ENCODE data around the gene ALOX12B.
"Not testable (repeated sequence)": the region's sequence is repeated elsewhere in the genome, so short reads cannot be mapped to it uniquely, and the experiment has no call there.

The ALOX12B gene

GRCh38 chr17:8110456-8110804, 22.9 kb upstream of the ALOX12B start:
- no peak overlapping the region for H3K4me2 ChIP-seq (ENCODE audit: low read depth, low read length, poor library complexity, severe bottlenecking)
- H3K9me2 ChIP-seq (replicated peaks; ENCODE audit: insufficient read depth, low read length): no peaks in the 10 kb centered on the region
- H3K27ac ChIP-seq (ENCODE audit: low read depth, low read length): no peak overlapping the region
- no peaks in the 10 kb centered on the region for H3F3A ChIP-seq (ENCODE audit: insufficient read depth)
- no peak overlapping the region for H2AFZ ChIP-seq (ENCODE audit: low read depth, low read length, severe bottlenecking)
- no peak for TF ChIP-seq EZH2phosphoT487 (conservative IDR thresholded peaks at IDR 0.05; ENCODE audit: low read length)
- no peak for TF ChIP-seq CTCF (IDR thresholded peaks at IDR 0.05; ENCODE audit: insufficient read depth, low read length, poor library complexity, severe bottlenecking)
- no peaks in the 10 kb centered on the region for H4K20me1 ChIP-seq (ENCODE audit: low read depth, low read length)
- no peaks in the 10 kb centered on the region for H3K79me2 ChIP-seq (ENCODE audit: insufficient read depth, low read length)
- no peak overlapping the region for H3K9ac ChIP-seq (ENCODE audit: low read length)
- H3K36me3 ChIP-seq (ENCODE audit: low read length): no peaks in the 10 kb centered on the region
- H3K4me3 ChIP-seq (ENCODE audit: insufficient read depth, low read length, poor library complexity, severe bottlenecking): no peak overlapping the region
- no peaks in the 10 kb centered on the region for H3K9me3 ChIP-seq (ENCODE audit: insufficient read depth, low read length)
- no peaks in the 10 kb centered on the region for H3K27me3 ChIP-seq (ENCODE audit: low read length)

- Histone ChIP-seq H3K9me3 (ENCODE audit: insufficient read depth, low read length) (no peaks in the 10 kb centered on the region), H3F3A (ENCODE audit: insufficient read depth) (no peaks in the 10 kb centered on the region), H3K27ac (ENCODE audit: low read depth, low read length) (no peak overlapping the region), H3K4me3 (ENCODE audit: insufficient read depth, low read length, poor library complexity, severe bottlenecking) (no peak overlapping the region), H3K27me3 (ENCODE audit: low read length) (no peaks in the 10 kb centered on the region), H2AFZ (ENCODE audit: low read depth, low read length, severe bottlenecking) (no peak overlapping the region), H3K9me2 (replicated peaks; ENCODE audit: insufficient read depth, low read length) (no peaks in the 10 kb centered on the region), H3K79me2 (ENCODE audit: insufficient read depth, low read length) (no peaks in the 10 kb centered on the region), H3K4me2 (ENCODE audit: low read depth, low read length, poor library complexity, severe bottlenecking) (peak overlapping the region; percentile 28), H4K20me1 (ENCODE audit: low read depth, low read length) (no peaks in the 10 kb centered on the region), H3K9ac (ENCODE audit: low read length) (no peak overlapping the region), H3K36me3 (ENCODE audit: low read length) (no peaks in the 10 kb centered on the region)
- peak; percentile 95 for TF ChIP-seq CTCF (IDR thresholded peaks at IDR 0.05; ENCODE audit: insufficient read depth, low read length, poor library complexity, severe bottlenecking)
- TF ChIP-seq EZH2phosphoT487 (conservative IDR thresholded peaks at IDR 0.05; ENCODE audit: low read length): no peak
Observed at GRCh38 chr17:8109661-8110455, 22.3 kb upstream of the ALOX12B start.

- Histone ChIP-seq H3K9me3 (ENCODE audit: insufficient read depth, low read length) (no peaks in the 10 kb centered on the region), H3K79me2 (ENCODE audit: insufficient read depth, low read length) (no peaks in the 10 kb centered on the region), H2AFZ (ENCODE audit: low read depth, low read length, severe bottlenecking) (no peak overlapping the region), H3K36me3 (ENCODE audit: low read length) (no peaks in the 10 kb centered on the region), H3K4me2 (ENCODE audit: low read depth, low read length, poor library complexity, severe bottlenecking) (no peak overlapping the region), H3K27ac (ENCODE audit: low read depth, low read length) (no peak overlapping the region), H3K9me2 (replicated peaks; ENCODE audit: insufficient read depth, low read length) (no peaks in the 10 kb centered on the region), H3F3A (ENCODE audit: insufficient read depth) (no peaks in the 10 kb centered on the region), H3K27me3 (ENCODE audit: low read length) (no peaks in the 10 kb centered on the region), H3K4me3 (ENCODE audit: insufficient read depth, low read length, poor library complexity, severe bottlenecking) (no peak overlapping the region), H3K9ac (ENCODE audit: low read length) (no peak overlapping the region), H4K20me1 (ENCODE audit: low read depth, low read length) (no peaks in the 10 kb centered on the region)
- TF ChIP-seq CTCF (IDR thresholded peaks at IDR 0.05; ENCODE audit: insufficient read depth, low read length, poor library complexity, severe bottlenecking): no peak
- TF ChIP-seq EZH2phosphoT487 (conservative IDR thresholded peaks at IDR 0.05; ENCODE audit: low read length): no peak
Observed at GRCh38 chr17:8108972-8109660, 21.6 kb upstream of the ALOX12B start.

- not testable (repeated sequence) for H3K9me2 ChIP-seq (replicated peaks; ENCODE audit: insufficient read depth, low read length); H3K27ac ChIP-seq (ENCODE audit: low read depth, low read length); H3K9me3 ChIP-seq (ENCODE audit: insufficient read depth, low read length); H3K36me3 ChIP-seq (ENCODE audit: low read length); H3K9ac ChIP-seq (ENCODE audit: low read length); H3K79me2 ChIP-seq (ENCODE audit: insufficient read depth, low read length); H4K20me1 ChIP-seq (ENCODE audit: low read depth, low read length); H3K4me2 ChIP-seq (ENCODE audit: low read depth, low read length, poor library complexity, severe bottlenecking); H3K27me3 ChIP-seq (ENCODE audit: low read length); H3F3A ChIP-seq (ENCODE audit: insufficient read depth); H3K4me3 ChIP-seq (ENCODE audit: insufficient read depth, low read length, poor library complexity, severe bottlenecking); H2AFZ ChIP-seq (ENCODE audit: low read depth, low read length, severe bottlenecking)
Observed at GRCh38 chr17:8106980-8107379, 19.5 kb upstream of the ALOX12B start.
